Measurements from ENCODE around the gene CDAN1.

CDAN1 gene

DNA sequence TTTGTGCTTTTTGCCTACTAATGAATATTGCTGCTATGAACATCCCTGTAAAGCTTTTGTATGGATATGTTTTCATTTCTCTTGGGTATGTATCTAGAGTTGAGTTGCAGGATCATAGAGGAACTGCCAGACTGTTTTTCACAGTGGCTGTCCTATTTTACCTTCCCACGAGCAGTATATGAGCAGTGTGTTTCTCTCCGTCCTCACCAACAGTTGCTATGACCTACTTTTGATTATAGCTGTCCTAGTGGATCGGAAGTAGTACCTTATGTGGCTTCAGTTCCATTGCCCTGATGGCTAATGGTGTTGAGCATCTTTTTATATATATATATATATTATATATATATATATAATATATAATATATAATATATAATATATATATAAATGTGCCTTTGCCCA, 25.2 kb downstream of the CDAN1 start:
- DNase-seq (ENCODE audit: low spot score in 2 of 2) = no peak
- Mint-ChIP-seq H3K4me3 (no peak overlapping the region), H3K27ac (no peak overlapping the region)

GRCh38 chr15:42710662-42711061, 26.3 kb downstream of the CDAN1 start:
- ATAC-seq (ENCODE audit: low read depth) = no peak
- H3K36me3 Mint-ChIP-seq = no peaks in the 10 kb centered on the region
- no peak overlapping the region for H3K4me3 Mint-ChIP-seq
- no peaks in the 10 kb centered on the region for H3K9me3 Mint-ChIP-seq
- no peaks in the 10 kb centered on the region for H3K4me1 Mint-ChIP-seq
- H3K27me3 Mint-ChIP-seq = no peaks in the 10 kb centered on the region
- no peak for DNase-seq (ENCODE audit: low spot score in 2 of 2)
- no peak overlapping the region for H3K27ac Mint-ChIP-seq

More for the DNA sequence above, 25.2 kb downstream of the CDAN1 start:
- Mint-ChIP-seq H3K36me3 (no peaks in the 10 kb centered on the region), H3K9me3 (no peaks in the 10 kb centered on the region), H3K4me1 (no peaks in the 10 kb centered on the region), H3K27me3 (no peaks in the 10 kb centered on the region)
- ATAC-seq (ENCODE audit: low read depth) = no peak

DNA sequence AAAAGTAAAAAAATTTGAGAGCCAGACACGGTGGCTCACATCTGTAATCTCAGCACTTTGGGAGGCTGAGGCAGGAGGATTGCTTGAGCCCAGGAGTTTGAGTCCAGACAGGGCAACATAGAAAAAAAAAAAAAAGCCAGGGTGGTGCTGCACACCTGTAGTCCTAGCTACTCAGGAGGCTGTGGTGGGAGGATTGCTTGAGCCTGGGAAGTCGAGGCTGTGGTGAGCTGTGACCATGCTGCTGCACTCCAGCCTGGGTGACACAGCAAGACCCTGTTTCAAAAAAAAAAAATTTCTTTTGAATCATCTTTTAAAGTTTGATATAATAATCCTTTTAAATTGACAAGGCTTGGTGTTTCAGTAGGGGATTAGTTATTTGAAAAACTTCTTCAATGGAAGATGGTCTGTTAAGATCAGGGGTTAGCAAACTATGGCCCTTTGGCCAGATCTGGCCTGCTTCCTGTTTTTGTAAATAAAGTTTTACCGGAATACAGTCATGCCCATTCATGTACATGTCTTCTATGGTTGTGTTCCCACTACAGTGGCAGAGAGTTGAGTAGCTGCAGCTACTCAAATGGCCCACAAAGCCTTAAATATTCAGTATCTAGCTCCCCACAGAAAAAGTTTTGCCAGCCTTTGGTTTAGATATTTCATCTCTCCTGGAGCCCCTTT, 28.9 kb downstream of the CDAN1 start:
- Mint-ChIP-seq H3K27ac (no peak overlapping the region), H3K36me3 (peaks cover 2% of the 10 kb centered on the region), H3K9me3 (no peaks in the 10 kb centered on the region), H3K27me3 (no peaks in the 10 kb centered on the region), H3K4me1 (no peaks in the 10 kb centered on the region), H3K4me3 (no peak overlapping the region)
- ATAC-seq (ENCODE audit: low read depth) = no peak
- no peak for DNase-seq (ENCODE audit: low spot score in 2 of 2)

GRCh38 chr15:42707068-42707467, 29.9 kb downstream of the CDAN1 start:
- Mint-ChIP-seq H3K9me3 (no peaks in the 10 kb centered on the region), H3K4me3 (no peak overlapping the region), H3K4me1 (no peaks in the 10 kb centered on the region), H3K36me3 (peaks cover 2% of the 10 kb centered on the region), H3K27me3 (no peaks in the 10 kb centered on the region), H3K27ac (no peak overlapping the region)
- ATAC-seq (ENCODE audit: low read depth) (no peak), DNase-seq (ENCODE audit: low spot score in 2 of 2) (no peak)

GRCh38 chr15:42705336-42705735, 31.6 kb downstream of the CDAN1 start:
- no peak overlapping the region for H3K27ac Mint-ChIP-seq
- DNase-seq (ENCODE audit: low spot score in 2 of 2) (no peak), ATAC-seq (ENCODE audit: low read depth) (no peak)
- H3K9me3 Mint-ChIP-seq = no peaks in the 10 kb centered on the region
- no peaks in the 10 kb centered on the region for H3K4me1 Mint-ChIP-seq
- H3K27me3 Mint-ChIP-seq = no peaks in the 10 kb centered on the region
- H3K36me3 Mint-ChIP-seq = peaks cover 6% of the 10 kb centered on the region
- no peak overlapping the region for H3K4me3 Mint-ChIP-seq

DNA sequence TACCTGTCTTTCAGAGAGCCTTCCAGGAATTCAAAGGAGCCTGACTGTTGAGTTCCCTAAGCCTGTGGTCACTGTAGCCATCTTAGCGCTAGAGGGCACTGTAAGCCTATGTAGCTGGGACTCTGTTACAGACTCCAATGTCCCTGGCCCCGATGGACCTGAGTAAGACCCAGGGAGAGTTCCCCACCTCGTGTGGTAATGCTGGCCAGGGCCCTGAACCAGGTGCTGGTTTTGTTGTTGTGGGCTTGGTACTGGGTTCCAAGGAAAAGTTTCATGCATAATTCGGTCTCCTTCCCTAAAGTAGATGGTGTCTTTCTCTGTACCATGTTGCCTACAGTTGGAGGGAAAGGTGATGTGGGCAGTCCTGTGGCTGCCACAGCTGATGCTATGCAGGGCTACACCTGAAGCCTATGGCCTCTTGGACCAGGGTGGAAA, 32.4 kb downstream of the CDAN1 start:
- Mint-ChIP-seq H3K9me3 (no peaks in the 10 kb centered on the region), H3K4me3 (no peak overlapping the region), H3K36me3 (peaks cover 6% of the 10 kb centered on the region), H3K4me1 (no peaks in the 10 kb centered on the region), H3K27me3 (no peaks in the 10 kb centered on the region), H3K27ac (no peak overlapping the region)
- DNase-seq (ENCODE audit: low spot score in 2 of 2) (peak; percentile 37 to 44), ATAC-seq (ENCODE audit: low read depth) (peak; percentile 88)

DNA sequence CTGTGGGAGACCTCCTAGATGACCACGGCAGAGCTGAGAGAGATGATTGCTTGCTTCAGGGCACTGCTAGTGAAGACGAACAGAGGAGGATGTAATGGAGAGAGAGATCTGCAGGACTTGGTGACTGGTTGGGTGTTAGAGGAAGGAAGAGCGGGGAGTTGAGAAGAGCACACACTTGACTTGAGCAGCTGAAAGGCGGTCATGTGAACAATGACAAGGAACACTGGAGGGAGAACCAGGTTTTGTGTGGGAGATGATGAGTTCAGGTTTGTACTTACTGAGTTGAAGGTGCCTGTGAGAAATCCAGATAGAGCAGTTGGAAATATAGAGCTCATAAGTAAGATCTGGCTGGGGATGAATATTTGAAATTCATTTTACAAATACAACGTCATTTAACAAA, 40.3 kb downstream of the CDAN1 start:
- Mint-ChIP-seq H3K9me3 (no peaks in the 10 kb centered on the region), H3K4me1 (no peaks in the 10 kb centered on the region), H3K27ac (no peak overlapping the region), H3K4me3 (no peak overlapping the region), H3K27me3 (no peaks in the 10 kb centered on the region), H3K36me3 (peaks cover 16% of the 10 kb centered on the region)
- DNase-seq (ENCODE audit: low spot score in 2 of 2) = no peak
- ATAC-seq (ENCODE audit: low read depth) = no peak

DNA sequence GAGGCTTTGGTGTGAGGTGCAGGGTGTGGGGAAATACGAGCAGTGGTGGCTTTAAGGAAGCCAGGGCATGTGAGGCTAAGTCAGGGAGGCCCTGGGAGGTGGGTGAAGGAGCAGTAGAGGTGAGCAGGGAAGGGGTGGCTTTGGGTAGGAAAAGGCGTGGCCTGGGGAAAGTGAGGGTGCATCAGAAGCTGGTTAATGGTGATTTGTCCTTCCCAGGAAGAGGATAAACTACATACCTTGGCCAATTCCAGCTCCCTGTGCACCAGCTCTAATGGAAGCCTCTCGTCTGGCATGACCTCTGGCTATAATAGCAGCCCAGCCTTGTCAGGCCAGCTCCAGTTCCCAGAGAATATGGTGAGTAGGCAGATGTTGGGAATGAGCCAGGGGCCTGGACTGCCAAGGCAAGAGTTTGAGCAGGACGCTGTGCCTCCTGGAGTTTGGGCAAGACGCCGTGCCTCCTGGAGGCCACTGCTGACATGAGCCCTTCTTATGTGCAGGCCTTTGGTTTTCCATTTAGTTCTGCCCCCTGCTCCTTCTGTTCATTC, 41.3 kb downstream of the CDAN1 start:
- H3K4me1 Mint-ChIP-seq = no peaks in the 10 kb centered on the region
- no peak overlapping the region for H3K4me3 Mint-ChIP-seq
- H3K36me3 Mint-ChIP-seq = peaks cover 12% of the 10 kb centered on the region
- DNase-seq (ENCODE audit: low spot score in 2 of 2) (no peak), ATAC-seq (ENCODE audit: low read depth) (no peak)
- H3K9me3 Mint-ChIP-seq = no peaks in the 10 kb centered on the region
- H3K27me3 Mint-ChIP-seq = no peaks in the 10 kb centered on the region
- no peak overlapping the region for H3K27ac Mint-ChIP-seq

- no peaks in the 10 kb centered on the region for H3K27me3 Mint-ChIP-seq
- ATAC-seq (ENCODE audit: low read depth) (no peak), DNase-seq (ENCODE audit: low spot score in 2 of 2) (no peak)
- no peak overlapping the region for H3K4me3 Mint-ChIP-seq
- H3K4me1 Mint-ChIP-seq = no peaks in the 10 kb centered on the region
- peaks cover 11% of the 10 kb centered on the region for H3K36me3 Mint-ChIP-seq
- no peaks in the 10 kb centered on the region for H3K9me3 Mint-ChIP-seq
- H3K27ac Mint-ChIP-seq = no peak overlapping the region
Measured at GRCh38 chr15:42694398-42694797, 42.5 kb downstream of the CDAN1 start.

DNA sequence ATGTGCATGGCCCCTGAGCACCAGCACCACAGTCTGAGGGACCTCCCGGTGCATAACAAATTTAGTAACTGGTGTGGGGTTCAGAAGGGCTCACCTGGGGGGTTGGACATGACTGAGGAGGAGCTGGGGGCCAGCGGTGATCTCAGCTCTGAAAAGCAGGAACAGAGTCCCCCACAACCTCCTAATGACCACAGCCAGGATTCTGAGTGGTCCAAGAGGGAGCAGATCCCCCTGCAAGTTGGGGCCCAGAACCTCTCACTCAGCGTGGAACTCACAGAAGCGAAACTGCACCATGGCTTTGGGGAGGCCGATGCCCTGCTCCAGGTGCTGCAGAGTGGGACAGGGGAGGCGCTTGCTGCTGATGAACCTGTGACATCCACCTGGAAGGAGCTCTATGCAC, 43.0 kb downstream of the CDAN1 start:
- Mint-ChIP-seq H3K27me3 (no peaks in the 10 kb centered on the region), H3K9me3 (no peaks in the 10 kb centered on the region), H3K27ac (no peak overlapping the region), H3K36me3 (peaks cover 9% of the 10 kb centered on the region), H3K4me1 (no peaks in the 10 kb centered on the region), H3K4me3 (no peak overlapping the region)
- ATAC-seq (ENCODE audit: low read depth) (no peak), DNase-seq (ENCODE audit: low spot score in 2 of 2) (no peak)

DNA sequence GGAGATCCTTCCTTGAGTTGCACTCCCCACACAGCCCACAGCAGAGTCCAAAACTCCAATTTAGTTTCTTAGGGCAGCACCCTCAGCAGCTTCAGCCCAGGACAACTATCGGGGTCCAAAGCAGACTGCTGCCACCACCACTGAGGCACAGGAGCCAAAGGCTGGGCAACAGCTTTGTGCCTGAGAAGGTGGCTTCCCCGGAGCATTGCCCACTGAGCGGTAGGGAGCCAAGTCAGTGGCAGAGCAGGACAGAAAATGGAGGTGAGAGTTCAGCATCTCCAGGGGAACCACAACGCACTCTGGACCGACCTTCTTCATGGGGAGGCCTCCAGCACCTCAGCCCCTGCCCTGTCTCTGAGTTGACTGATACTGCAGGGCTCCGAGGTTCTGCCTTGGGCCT, 43.4 kb downstream of the CDAN1 start:
- ATAC-seq (ENCODE audit: low read depth) = no peak
- no peak overlapping the region for H3K27ac Mint-ChIP-seq
- H3K4me3 Mint-ChIP-seq = no peak overlapping the region
- no peaks in the 10 kb centered on the region for H3K9me3 Mint-ChIP-seq
- no peaks in the 10 kb centered on the region for H3K27me3 Mint-ChIP-seq
- DNase-seq (ENCODE audit: low spot score in 2 of 2) = no peak
- H3K4me1 Mint-ChIP-seq = no peaks in the 10 kb centered on the region
- peaks cover 9% of the 10 kb centered on the region for H3K36me3 Mint-ChIP-seq

DNA sequence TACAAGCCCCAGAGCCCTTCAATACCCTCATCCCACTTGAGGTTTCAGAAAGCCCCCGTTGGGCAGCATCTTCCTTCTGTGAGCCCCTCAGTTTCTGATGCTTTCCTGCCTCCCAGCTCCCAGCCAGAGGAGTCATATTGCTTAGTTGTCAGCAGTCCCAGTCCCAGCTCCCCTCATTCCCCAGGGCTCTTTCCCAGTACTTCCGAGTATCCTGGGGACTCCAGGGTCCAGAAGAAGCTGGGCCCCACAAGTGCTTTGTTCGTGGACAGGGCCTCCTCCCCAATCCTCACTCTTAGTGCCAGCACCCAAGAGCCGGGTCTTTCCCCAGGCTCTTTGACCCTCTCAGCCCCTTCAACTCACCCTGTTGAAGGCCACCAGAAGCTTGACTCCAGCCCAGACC, 43.9 kb downstream of the CDAN1 start:
- Mint-ChIP-seq H3K4me1 (no peaks in the 10 kb centered on the region), H3K36me3 (peaks cover 7% of the 10 kb centered on the region), H3K4me3 (no peak overlapping the region), H3K27me3 (no peaks in the 10 kb centered on the region), H3K9me3 (no peaks in the 10 kb centered on the region), H3K27ac (no peak overlapping the region)
- ATAC-seq (ENCODE audit: low read depth) (no peak), DNase-seq (ENCODE audit: low spot score in 2 of 2) (no peak)

DNA sequence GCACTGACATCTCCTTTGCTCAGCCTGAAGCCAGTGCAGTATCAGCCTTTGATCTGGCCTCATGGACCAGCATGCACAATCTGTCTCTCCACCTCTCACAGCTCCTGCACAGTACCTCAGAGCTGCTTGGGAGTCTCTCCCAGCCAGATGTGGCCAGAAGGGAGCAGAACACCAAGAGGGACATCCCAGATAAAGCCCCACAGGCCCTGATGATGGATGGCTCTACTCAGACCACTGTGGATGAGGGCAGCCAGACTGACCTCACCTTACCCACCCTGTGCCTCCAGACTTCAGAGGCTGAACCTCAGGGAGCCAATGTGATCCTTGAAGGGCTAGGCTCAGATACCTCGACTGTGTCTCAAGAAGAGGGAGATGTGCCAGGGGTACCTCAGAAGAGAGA, 44.4 kb downstream of the CDAN1 start:
- ATAC-seq (ENCODE audit: low read depth) (no peak), DNase-seq (ENCODE audit: low spot score in 2 of 2) (no peak)
- no peaks in the 10 kb centered on the region for H3K27me3 Mint-ChIP-seq
- no peaks in the 10 kb centered on the region for H3K4me1 Mint-ChIP-seq
- peaks cover 5% of the 10 kb centered on the region for H3K36me3 Mint-ChIP-seq
- H3K27ac Mint-ChIP-seq = no peak overlapping the region
- no peaks in the 10 kb centered on the region for H3K9me3 Mint-ChIP-seq
- H3K4me3 Mint-ChIP-seq = no peak overlapping the region

GRCh38 chr15:42691770-42692169, 45.2 kb downstream of the CDAN1 start:
- no peak overlapping the region for H3K4me3 Mint-ChIP-seq
- no peak overlapping the region for H3K27ac Mint-ChIP-seq

GRCh38 chr15:42691308-42691707, 45.6 kb downstream of the CDAN1 start:
- H3K4me3 Mint-ChIP-seq = no peak overlapping the region
- DNase-seq (ENCODE audit: low spot score in 2 of 2) (no peak), ATAC-seq (ENCODE audit: low read depth) (no peak)
- peak overlapping the region; percentile 11 for H3K27ac Mint-ChIP-seq
- no peaks in the 10 kb centered on the region for H3K27me3 Mint-ChIP-seq
- no peaks in the 10 kb centered on the region for H3K4me1 Mint-ChIP-seq
- H3K36me3 Mint-ChIP-seq = peaks cover 2% of the 10 kb centered on the region
- H3K9me3 Mint-ChIP-seq = no peaks in the 10 kb centered on the region

More at GRCh38 chr15:42691770-42692169, 45.2 kb downstream of the CDAN1 start:
- Mint-ChIP-seq H3K9me3 (no peaks in the 10 kb centered on the region), H3K27me3 (no peaks in the 10 kb centered on the region), H3K4me1 (no peaks in the 10 kb centered on the region), H3K36me3 (peaks cover 5% of the 10 kb centered on the region)
- DNase-seq (ENCODE audit: low spot score in 2 of 2) = no peak
- ATAC-seq (ENCODE audit: low read depth) = no peak

Measured in memory B cell (primary cell).